Ovary (tissue), 3 donors: ENCODE measurements around the gene KCNJ4.

Source experiments
- EP300 ChIP-seq: sonication (generic); formaldehyde crosslinking; IDR thresholded peaks from one replicate; pipeline ENCODE4 v1.6.1; 2017; ENCODE audit warnings: antibody characterized with exemption
- POLR2A ChIP-seq: fragments of 450-650 bp; IDR thresholded peaks from one replicate; pipeline ENCODE4 v1.6.1; 2017; ENCODE audit warnings: antibody characterized with exemption, mild to moderate bottlenecking, moderate library complexity
- TF ChIP-seq, protein P1 (sequence below), 3 donors: fragments of 450-650 bp in 2 of 3; fragments of 200-600 bp in 1 of 3; IDR thresholded peaks; one replicate each; pipeline versions ENCODE4 v1.5.1 to v1.8.0; 2016 to 2022; ENCODE audit warnings: antibody characterized with exemption in 3 of 3, mild to moderate bottlenecking in 1 of 3
- donor health status: DM: no; HTN: no; CAD: no.

GRCh38 chr22:38420734-38421133 lies 34.3 kb downstream of the KCNJ4 start:
- TF ChIP-seq, protein P1, sequence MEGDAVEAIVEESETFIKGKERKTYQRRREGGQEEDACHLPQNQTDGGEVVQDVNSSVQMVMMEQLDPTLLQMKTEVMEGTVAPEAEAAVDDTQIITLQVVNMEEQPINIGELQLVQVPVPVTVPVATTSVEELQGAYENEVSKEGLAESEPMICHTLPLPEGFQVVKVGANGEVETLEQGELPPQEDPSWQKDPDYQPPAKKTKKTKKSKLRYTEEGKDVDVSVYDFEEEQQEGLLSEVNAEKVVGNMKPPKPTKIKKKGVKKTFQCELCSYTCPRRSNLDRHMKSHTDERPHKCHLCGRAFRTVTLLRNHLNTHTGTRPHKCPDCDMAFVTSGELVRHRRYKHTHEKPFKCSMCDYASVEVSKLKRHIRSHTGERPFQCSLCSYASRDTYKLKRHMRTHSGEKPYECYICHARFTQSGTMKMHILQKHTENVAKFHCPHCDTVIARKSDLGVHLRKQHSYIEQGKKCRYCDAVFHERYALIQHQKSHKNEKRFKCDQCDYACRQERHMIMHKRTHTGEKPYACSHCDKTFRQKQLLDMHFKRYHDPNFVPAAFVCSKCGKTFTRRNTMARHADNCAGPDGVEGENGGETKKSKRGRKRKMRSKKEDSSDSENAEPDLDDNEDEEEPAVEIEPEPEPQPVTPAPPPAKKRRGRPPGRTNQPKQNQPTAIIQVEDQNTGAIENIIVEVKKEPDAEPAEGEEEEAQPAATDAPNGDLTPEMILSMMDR (IDR thresholded peaks at IDR 0.05), result no peak
- TF ChIP-seq POLR2A (no peak), EP300 (no peak)
